ENCODE data around the gene CLEC3B. TPM values are rescaled to one million over a fixed set of nuclear protein-coding genes. Genes with fewer than 3 reads are reported as not detected.
A peak's percentile ranks its signal among the peaks of the same experiment; 100 is the strongest.

The CLEC3B gene
- total RNA-seq, 4 donors from 2014 or later = 20.4 to 127 (median 77.6) TPM

DNA sequence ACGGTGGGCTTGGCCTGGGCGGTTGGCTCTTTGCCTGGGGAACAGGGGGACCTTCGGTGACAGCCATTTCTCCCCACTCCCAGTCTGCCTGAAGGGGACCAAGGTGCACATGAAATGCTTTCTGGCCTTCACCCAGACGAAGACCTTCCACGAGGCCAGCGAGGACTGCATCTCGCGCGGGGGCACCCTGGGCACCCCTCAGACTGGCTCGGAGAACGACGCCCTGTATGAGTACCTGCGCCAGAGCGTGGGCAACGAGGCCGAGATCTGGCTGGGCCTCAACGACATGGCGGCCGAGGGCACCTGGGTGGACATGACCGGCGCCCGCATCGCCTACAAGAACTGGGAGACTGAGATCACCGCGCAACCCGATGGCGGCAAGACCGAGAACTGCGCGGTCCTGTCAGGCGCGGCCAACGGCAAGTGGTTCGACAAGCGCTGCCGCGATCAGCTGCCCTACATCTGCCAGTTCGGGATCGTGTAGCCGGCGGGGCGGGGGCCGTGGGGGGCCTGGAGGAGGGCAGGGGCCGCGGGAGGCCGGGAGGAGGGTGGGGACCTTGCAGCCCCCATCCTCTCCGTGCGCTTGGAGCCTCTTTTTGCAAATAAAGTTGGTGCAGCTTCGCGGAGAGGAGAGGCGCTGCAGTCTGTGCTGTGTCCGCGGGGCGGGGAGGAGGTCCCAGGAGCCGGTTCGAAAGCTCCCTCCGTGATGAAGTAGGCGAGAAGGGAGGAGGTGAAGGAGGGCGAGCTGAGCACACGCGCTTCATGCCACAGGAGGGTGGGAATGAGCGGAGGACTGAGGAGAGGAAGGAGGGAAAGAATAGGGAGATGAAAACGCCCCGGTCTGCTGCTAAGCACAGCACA is 9.6 kb downstream of the CLEC3B start:
- WGBS, 2 donors (ENCODE audit: low coverage in 1 of 2) = 0 to 2% methylated on average over 2 to 6 of the region's 64 CpGs
- Histone ChIP-seq H3K4me3 (peak overlapping the region; percentile 11 to 48), H3K36me3 (peaks cover 0 to 21% of the 10 kb centered on the region in 2 donors), H3K4me1 (peaks cover 0 to 56% (median 25%) of the 10 kb centered on the region in 3 donors), H3K27me3 (no peaks in the 10 kb centered on the region), H3K27ac (peak overlapping the region in 3 of 4 donors; percentile 76 to 81 (median 77)), H3K9me3 (no peaks in the 10 kb centered on the region)
- ATAC-seq = peak; percentile 32
- no peak for TF ChIP-seq EP300 (IDR thresholded peaks at IDR 0.05)
- peak in 2 of 4 experiments; percentile 23 to 26 for TF ChIP-seq CTCF (IDR thresholded peaks at IDR 0.05)

DNA sequence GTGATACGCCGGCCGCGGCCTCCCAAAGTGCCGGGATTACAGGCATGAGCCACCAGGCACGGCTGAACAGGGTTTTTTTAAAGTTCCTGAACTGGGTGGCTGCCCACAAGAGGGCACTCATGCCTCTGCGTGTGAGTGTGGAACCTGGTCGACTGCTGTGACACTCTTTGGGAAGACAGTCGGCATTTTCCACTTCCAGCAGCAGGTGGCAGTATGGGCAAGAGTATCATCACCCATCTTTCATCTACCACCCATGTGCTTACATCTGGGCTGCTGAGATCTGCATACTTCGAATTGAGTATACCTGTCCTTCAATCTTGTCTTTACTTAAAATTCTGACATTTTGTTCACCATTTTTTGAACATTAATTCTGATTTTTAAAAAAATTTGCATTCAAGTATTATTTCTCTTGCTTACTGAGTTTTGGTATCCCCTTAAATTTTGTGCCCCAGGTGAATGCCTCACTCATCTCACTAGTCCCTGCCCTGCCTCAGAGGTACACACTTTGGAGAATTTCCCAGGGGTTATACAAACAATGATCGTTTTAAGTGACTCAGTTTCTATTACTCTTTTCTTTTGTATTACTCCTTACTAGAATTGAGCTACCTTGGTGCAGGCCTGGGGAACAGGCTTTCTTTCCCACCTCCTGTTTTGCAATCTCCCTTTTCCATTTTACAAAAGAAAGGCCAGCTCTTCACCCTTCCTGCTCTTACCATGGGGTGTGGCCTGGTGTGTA is 11.8 kb downstream of the CLEC3B start:
- Histone ChIP-seq H3K4me3 (no peak overlapping the region), H3K27me3 (no peaks in the 10 kb centered on the region), H3K36me3 (peaks cover 0 to 3% of the 10 kb centered on the region in 2 donors), H3K27ac (peak overlapping the region in 3 of 4 donors; percentile 76 to 81 (median 77)), H3K4me1 (peaks cover 0 to 72% (median 25%) of the 10 kb centered on the region in 3 donors), H3K9me3 (no peaks in the 10 kb centered on the region)
- ATAC-seq = peak; percentile 79
- 6 to 9% methylated on average over 3 to 7 of the region's 11 CpGs for WGBS, 2 donors (ENCODE audit: low coverage in 1 of 2)
- no peak for TF ChIP-seq POLR2A (IDR thresholded peaks at IDR 0.05)
- peak; percentile 86 to 98 (median 94) for TF ChIP-seq CTCF (IDR thresholded peaks at IDR 0.05)
- no peak for TF ChIP-seq EP300 (IDR thresholded peaks at IDR 0.05)
- peak; percentile 62 for TF ChIP-seq POLR2AphosphoS5 (IDR thresholded peaks at IDR 0.05)

GRCh38 chr3:45041666-45042065 is 15.6 kb downstream of the CLEC3B start:
- TF ChIP-seq EP300 (IDR thresholded peaks at IDR 0.05) = no peak
- TF ChIP-seq CTCF (IDR thresholded peaks at IDR 0.05) = no peak
- no peak for TF ChIP-seq POLR2AphosphoS5 (IDR thresholded peaks at IDR 0.05)
- no peak for TF ChIP-seq POLR2A (IDR thresholded peaks at IDR 0.05)
- WGBS, 2 donors (ENCODE audit: low coverage in 1 of 2) = 80 to 83% methylated on average over 1 of the region's 2 CpGs
- no peaks in the 10 kb centered on the region for H3K9me3 ChIP-seq
- no peak for ATAC-seq
- no peaks in the 10 kb centered on the region for H3K36me3 ChIP-seq
- no peak overlapping the region for H3K27ac ChIP-seq
- H3K27me3 ChIP-seq = no peaks in the 10 kb centered on the region
- H3K4me3 ChIP-seq = no peak overlapping the region
- peaks cover 0 to 48% (median 6%) of the 10 kb centered on the region in 3 donors for H3K4me1 ChIP-seq

- Histone ChIP-seq H3K4me3 (no peak overlapping the region), H3K27me3 (no peaks in the 10 kb centered on the region), H3K27ac (no peak overlapping the region), H3K36me3 (no peaks in the 10 kb centered on the region), H3K9me3 (no peaks in the 10 kb centered on the region), H3K4me1 (peaks cover 0 to 43% (median 4%) of the 10 kb centered on the region in 3 donors)
- TF ChIP-seq POLR2AphosphoS5 (IDR thresholded peaks at IDR 0.05) = no peak
- TF ChIP-seq CTCF (IDR thresholded peaks at IDR 0.05) = no peak
- TF ChIP-seq POLR2A (IDR thresholded peaks at IDR 0.05) = no peak
- no peak for TF ChIP-seq EP300 (IDR thresholded peaks at IDR 0.05)
- WGBS, 2 donors (ENCODE audit: low coverage in 1 of 2) = 82% methylated on average over 3 of the region's 3 CpGs; no CpG with 5 or more reads in 1 of the 2 donors
- no peak for ATAC-seq
Measured at GRCh38 chr3:45042162-45042561, 16.1 kb downstream of the CLEC3B start.
